ENCODE results near the gene IGLL5. TPM values are rescaled to one million over a fixed set of nuclear protein-coding genes. Genes with fewer than 3 reads are reported as not detected.

The IGLL5 gene
- total RNA-seq, 1 donor from 2014 or later = not detected

- H3K4me3 Mint-ChIP-seq (ENCODE audit: low read depth) = no peak overlapping the region
- H3K9me3 Mint-ChIP-seq (ENCODE audit: low read depth) = no peaks in the 10 kb centered on the region
- no peak for TF ChIP-seq CTCF (IDR thresholded peaks at IDR 0.05; ENCODE audit: unreplicated experiment)
- H3K4me1 Mint-ChIP-seq (ENCODE audit: low read depth) = peaks cover 1% of the 10 kb centered on the region
- H3K27ac Mint-ChIP-seq = no peak overlapping the region
- DNase-seq (ENCODE audit: low spot score, unreplicated experiment) = no peak
- no peaks in the 10 kb centered on the region for H3K36me3 Mint-ChIP-seq (ENCODE audit: insufficient read depth)
- H3K27me3 Mint-ChIP-seq = peaks cover 21% of the 10 kb centered on the region
These were observed 1.1 kb upstream of the IGLL5 start for GRCh38 chr22:22886546-22886945.

DNA sequence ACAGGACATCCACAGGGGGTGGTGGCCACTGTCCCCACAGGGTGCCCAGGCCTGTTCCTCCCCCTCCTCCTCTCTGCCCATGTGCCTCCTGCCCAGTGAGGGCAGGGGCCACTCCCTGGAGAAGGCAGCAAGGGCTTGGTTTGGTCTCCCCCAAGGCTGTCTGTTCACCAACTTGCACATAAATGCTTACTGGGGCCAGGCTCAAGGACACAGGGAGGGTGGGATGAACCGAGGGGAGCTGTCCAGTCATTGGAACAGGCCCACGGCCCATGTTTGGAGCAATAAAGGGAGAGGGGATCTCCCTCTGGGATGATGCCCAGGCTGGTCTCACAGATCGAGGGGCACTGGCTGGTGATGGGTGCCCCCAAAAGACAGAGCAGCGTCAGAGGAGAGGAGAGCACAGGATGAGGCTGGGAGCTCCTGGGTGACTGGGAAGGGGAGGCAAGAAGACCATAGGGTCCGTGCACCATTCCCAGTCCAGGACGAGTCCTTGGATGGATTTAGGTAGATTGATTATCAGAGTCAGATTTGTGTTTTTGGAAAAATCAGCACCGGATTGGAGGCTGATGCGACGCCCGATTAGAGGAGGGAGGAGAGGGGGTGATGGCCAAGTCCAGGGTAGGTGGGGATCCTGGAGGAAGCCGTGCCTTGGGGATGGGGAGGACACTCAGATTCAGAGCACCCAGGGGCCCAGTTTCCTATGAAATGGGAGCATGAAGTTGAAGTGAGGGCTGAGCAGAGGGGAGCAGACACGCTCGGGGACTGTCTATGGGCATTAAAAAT lies 1.1 kb downstream of the IGLL5 start:
- Mint-ChIP-seq H3K4me1 (ENCODE audit: low read depth) (no peaks in the 10 kb centered on the region), H3K36me3 (ENCODE audit: insufficient read depth) (no peaks in the 10 kb centered on the region), H3K27me3 (peaks cover 33% of the 10 kb centered on the region), H3K9me3 (ENCODE audit: low read depth) (no peaks in the 10 kb centered on the region), H3K27ac (no peak overlapping the region), H3K4me3 (ENCODE audit: low read depth) (no peak overlapping the region)
- no peak for TF ChIP-seq CTCF (IDR thresholded peaks at IDR 0.05; ENCODE audit: unreplicated experiment)
- DNase-seq (ENCODE audit: low spot score, unreplicated experiment) = no peak

- Mint-ChIP-seq H3K27ac (no peak overlapping the region), H3K36me3 (ENCODE audit: insufficient read depth) (no peaks in the 10 kb centered on the region), H3K4me3 (ENCODE audit: low read depth) (no peak overlapping the region), H3K9me3 (ENCODE audit: low read depth) (no peaks in the 10 kb centered on the region), H3K27me3 (peaks cover 40% of the 10 kb centered on the region), H3K4me1 (ENCODE audit: low read depth) (no peaks in the 10 kb centered on the region)
- no peak for TF ChIP-seq CTCF (IDR thresholded peaks at IDR 0.05; ENCODE audit: unreplicated experiment)
- no peak for DNase-seq (ENCODE audit: low spot score, unreplicated experiment)
These were observed 2.5 kb downstream of the IGLL5 start for GRCh38 chr22:22890085-22890484.

DNA sequence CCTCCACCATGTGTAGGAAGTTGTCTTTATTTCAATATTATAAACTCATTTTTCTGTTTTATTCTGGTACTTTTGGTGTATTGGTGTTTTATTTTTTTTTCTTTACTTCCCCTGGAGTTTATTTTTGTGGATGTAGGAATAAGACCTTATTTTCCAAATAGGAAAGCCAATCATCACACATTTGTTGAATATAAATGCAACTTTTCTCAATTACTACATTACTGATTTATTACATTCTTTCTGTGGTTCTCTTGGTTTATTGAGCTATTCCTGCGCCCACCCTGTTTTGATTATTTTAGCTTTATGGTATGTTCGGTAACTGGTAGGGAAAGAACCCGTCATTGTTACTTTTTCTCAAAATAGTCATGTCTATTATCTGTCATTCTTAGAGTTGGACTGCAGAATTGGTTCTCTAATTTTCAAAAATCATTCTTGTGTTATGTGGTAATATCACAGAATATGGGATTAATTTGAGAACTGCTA lies 3.6 kb downstream of the IGLL5 start:
- H3K9me3 Mint-ChIP-seq (ENCODE audit: low read depth) = no peaks in the 10 kb centered on the region
- no peaks in the 10 kb centered on the region for H3K4me1 Mint-ChIP-seq (ENCODE audit: low read depth)
- no peaks in the 10 kb centered on the region for H3K36me3 Mint-ChIP-seq (ENCODE audit: insufficient read depth)
- peaks cover 42% of the 10 kb centered on the region for H3K27me3 Mint-ChIP-seq
- DNase-seq (ENCODE audit: low spot score, unreplicated experiment) = no peak
- TF ChIP-seq CTCF (IDR thresholded peaks at IDR 0.05; ENCODE audit: unreplicated experiment) = no peak
- H3K4me3 Mint-ChIP-seq (ENCODE audit: low read depth) = no peak overlapping the region
- H3K27ac Mint-ChIP-seq = no peak overlapping the region

DNA sequence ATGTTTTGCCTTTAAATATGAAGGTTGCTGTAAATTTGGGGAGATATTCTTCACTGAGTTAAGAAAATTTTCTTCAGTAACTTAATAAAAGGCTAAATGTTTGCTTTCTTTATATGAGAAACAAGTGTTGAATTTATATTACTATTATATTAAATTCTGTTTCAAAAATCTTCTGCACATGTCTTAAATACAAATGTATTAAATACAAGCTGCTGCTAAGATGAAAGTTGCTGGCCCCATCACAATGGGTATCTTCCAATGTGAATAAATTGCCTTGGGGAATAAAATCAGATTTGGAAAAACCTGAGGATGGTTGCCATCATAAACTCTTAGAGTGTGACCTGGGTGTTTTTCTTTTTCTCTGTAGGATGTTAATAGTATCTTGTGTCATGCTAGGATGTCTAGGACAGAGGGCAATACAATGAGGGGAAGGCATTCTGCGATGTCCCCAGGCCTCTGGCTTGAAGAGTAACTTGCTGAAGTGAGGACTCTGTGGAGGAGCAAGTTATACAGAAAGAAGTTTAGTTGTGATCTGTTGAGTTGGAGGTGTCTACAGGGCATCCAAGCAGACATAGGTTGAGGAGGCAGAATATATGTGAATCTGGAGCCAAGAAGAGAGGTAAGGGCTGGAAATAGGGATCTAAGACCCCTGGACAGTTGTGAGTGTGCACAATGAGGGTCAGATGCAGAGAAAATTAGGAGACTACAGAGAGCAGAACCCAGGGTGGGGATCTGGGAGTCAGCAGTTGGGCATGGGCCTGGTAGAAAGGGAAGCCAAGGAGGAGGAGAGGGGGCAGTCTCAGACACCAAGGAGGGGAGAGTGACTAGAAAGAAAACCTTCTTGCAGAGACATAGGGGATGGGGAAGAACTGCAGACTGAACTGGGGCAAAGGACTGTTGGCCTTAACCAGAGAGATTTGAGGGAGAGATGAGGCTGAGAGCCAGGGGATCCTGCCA lies 4.8 kb downstream of the IGLL5 start:
- no peak overlapping the region for H3K4me3 Mint-ChIP-seq (ENCODE audit: low read depth)
- DNase-seq (ENCODE audit: low spot score, unreplicated experiment) = no peak
- H3K4me1 Mint-ChIP-seq (ENCODE audit: low read depth) = no peaks in the 10 kb centered on the region
- H3K9me3 Mint-ChIP-seq (ENCODE audit: low read depth) = no peaks in the 10 kb centered on the region
- peaks cover 44% of the 10 kb centered on the region for H3K27me3 Mint-ChIP-seq
- H3K27ac Mint-ChIP-seq = no peak overlapping the region
- TF ChIP-seq CTCF (IDR thresholded peaks at IDR 0.05; ENCODE audit: unreplicated experiment) = no peak
- H3K36me3 Mint-ChIP-seq (ENCODE audit: insufficient read depth) = no peaks in the 10 kb centered on the region

Data from progenitor cell of endocrine pancreas (in vitro differentiated cells).